A673 (cell line): ENCODE results near the gene SLC27A4.

ENCODE experiments used
- CTCF ChIP-seq: fragments of 300-800, 200-600 bp; sonication (generic); conservative IDR thresholded peaks from 2 replicates; pipeline ENCODE4 v1.5.1; 2017; ENCODE audit warnings: low read depth, mild to moderate bottlenecking, antibody characterized with exemption, low read length, moderate library complexity, mixed read lengths
- EZH2 ChIP-seq: fragments of 200-600 bp; sonication (generic); IDR thresholded peaks from 2 replicates; pipeline ENCODE4 v1.6.1; 2017; ENCODE audit warnings: borderline replicate concordance, low read depth, mild to moderate bottlenecking, mixed read lengths, antibody characterized with exemption, low read length; ENCODE audit not compliant: poor library complexity, severe bottlenecking

GRCh38 chr9:128321343-128321742 is 19.0 kb upstream of the SLC27A4 start:
- TF ChIP-seq CTCF (no peak), EZH2 (no peak)
